Epithelial cell of prostate (primary cell): Measurements from ENCODE around the gene MLLT10.
"Not testable (repeated sequence)": the region's sequence is repeated elsewhere in the genome, so short reads cannot be mapped to it uniquely, and the experiment has no call there.

ENCODE experiments used
- DNase-seq: peaks from one replicate; pipeline ENCODE4 v3.0.0-alpha.2; 2011; ENCODE audit warnings: low read depth, low spot score
- H3K27ac ChIP-seq: fragments of 450-650 bp; 2 replicates; pipeline ENCODE4 v1.5.1; 2017; ENCODE audit warnings: mild to moderate bottlenecking

MLLT10 gene

DNA sequence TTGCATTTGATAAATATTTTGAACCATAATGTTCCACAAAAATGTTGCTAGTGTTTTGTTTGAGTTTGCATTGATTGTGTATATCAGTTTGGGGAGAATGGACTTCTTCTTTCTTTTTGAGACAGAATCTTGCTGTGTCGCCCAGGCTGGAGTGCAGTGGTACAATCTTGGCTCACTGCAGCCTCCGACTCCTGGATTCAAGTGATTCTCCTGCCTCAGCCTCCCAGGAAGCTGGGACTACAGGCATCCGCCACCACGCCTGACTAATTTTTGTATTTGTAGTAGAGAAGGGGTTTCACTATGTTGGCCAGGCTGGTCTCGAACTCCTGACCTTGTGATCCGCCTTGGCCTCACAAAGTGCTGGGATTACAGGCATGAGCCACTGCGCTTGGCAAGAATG lies 25.0 kb downstream of the MLLT10 start:
- H3K27ac ChIP-seq, DNase-seq: not testable (repeated sequence)

DNA sequence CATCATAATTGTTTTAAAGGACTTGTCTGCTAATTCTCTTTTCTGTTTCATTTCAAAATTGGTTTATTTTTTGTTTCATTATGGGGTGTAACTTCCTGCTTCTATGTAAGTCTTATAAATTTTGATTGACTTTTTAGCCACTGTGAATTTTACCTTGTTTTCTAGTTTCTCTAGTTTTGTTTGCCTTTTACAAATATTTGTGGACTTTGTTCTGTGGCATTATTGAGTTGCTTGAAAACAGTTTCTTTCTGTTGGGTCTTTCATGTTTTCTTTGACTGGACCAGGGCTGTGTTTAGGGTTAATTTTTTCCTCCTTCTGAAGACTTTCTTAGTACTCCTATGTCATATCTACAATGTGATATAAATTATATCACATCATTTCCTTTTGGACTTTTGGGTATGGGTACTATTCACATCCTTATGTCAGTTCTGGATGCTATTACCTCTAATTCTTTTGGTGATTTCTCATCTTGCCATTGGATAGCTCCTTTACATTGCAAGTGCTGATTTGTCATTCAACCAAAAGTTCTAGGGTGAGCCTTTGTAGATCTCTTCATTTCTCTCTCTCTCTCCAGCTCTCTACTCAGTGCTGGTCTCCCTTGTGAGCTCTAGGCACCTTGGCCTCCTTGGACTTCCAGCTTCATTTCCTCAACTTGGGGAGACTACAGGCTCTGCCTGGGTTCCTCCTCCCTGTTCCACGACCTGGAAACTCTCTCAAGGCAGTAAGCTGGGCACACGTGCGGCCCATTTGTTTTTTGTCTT lies 36.9 kb downstream of the MLLT10 start:
- H3K27ac ChIP-seq: no peak overlapping the region
- no peak for DNase-seq

DNA sequence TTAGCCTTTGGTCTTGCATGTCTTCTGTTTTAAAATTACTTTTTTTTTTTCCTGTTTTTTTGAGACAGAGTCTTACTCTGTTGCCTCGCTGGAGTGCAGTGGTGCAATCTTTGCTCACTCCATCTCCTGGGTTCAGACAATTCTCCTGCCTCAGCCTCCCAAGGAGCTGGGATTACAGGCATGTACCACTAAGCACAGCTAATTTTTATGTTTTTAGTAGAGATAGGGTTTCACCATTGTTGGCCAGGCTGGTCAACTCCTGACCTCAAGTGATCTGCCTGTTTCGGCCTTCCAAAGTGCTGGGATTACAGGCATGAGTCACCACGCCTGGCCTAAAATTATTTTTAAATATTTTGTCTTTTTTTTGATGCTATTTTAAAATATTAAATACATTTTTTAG lies 38.5 kb downstream of the MLLT10 start:
- DNase-seq: no peak
- H3K27ac ChIP-seq: no peak overlapping the region

DNA sequence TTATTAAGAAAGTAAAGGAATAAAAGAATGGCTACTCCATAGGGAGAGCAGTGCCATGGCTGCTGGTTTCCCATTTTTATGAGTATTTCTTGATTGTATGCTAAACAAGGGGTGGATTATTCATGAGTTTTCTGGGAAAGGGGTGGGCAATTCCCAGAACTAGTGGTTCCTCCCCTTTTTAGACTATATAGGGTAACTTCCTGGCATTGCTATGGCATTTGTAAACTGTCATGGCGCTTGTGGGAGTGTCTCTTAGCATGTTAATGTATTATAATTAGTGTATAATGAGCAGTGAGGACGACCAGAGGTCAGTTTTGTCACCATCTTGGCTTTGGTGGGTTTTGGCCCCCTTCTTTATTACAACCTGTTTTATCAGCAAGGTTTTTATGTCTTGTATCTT lies 40.5 kb downstream of the MLLT10 start:
- not testable (repeated sequence) for DNase-seq, H3K27ac ChIP-seq

DNA sequence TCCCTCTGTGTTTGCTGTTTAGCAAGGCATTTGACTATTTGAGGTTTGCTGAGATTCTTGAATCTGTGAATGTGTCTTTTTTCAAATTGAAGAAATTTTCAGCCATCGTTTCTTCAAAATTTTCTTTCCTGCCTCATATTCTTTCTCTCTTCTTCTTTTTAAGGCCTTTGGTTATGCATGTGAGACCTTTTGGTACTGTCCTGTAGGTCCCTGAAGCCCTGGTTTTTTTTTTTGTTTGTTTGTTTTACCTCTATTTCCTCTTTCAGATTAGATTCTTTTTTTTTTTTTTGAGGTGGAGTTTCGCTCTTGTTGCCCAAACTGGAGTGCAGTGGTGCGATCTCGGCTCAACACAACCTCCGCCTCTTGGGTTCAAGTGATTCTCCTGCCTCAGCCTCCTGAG lies 45.3 kb downstream of the MLLT10 start:
- no peak for DNase-seq
- H3K27ac ChIP-seq: no peak overlapping the region

DNA sequence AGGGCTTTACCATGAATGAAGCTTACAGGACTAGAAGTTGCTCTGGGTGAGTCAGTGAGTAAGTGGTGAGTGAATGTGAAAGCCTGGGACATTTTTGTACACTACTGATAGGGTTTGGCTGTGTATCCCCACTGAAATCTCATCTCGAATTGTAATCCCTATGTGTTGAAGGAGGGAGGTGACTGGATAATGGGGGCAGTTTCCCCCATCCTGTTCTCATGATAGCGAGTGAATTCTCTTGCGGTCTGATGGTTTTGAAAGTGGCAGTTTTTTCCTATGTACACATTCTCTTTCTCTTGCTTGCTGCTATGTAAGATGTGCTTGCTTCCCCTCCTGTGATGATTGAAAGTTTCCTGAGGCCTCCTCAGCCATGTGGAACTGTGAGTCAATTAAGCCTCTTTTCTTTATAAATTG lies 47.4 kb downstream of the MLLT10 start:
- DNase-seq, H3K27ac ChIP-seq: not testable (repeated sequence)

DNA sequence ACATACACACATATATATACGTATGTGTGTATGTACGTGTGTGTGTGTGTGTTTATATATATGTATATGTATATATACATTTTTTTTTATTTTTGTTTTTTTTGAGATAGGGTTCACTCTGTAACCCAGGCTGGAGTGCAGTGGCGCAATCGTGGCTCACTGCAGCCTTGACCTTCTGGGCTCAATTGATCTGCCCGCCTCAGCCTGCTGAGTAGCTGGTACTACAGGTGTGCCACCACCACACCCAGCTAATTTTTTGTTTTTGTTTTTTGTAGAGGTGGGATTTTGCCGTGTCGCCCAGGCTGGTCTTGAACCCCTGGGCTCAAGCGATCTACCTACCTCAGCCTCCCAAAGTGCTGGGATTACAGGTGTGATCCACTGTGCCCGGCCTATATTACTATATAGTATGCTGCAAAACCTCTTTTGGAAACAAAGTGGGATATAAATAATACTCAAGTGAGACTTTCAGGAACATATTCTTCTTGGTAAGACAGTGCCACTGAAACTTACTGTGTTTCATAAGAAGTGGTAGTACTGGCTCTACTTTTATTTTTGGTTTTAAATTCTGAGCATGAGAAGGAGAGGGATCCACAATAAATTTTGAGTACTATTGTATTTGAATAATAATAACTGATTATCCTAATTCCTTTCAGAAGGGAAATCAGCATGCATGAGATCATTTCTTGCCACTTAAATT lies 51.0 kb downstream of the MLLT10 start:
- DNase-seq: no peak
- H3K27ac ChIP-seq: no peak overlapping the region

DNA sequence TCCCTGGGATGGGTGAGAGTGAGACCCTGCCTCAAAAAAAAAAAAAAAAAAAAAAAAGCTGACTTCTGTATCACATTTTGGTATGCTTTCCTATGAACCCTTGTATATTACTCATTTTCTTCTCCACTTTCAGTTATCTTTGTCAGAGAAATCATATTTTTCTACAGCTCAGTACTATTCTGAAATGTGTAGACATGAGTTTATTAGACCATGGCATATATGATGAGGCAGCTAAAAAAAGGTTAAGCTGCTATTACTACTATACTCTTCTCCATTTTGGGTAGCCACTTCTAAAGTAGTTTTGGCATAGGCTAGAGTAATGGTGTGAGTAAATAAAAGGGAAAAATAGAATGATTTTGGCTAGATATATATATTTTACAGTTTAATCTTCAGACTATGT lies 53.4 kb downstream of the MLLT10 start:
- no peak for DNase-seq
- no peak overlapping the region for H3K27ac ChIP-seq

DNA sequence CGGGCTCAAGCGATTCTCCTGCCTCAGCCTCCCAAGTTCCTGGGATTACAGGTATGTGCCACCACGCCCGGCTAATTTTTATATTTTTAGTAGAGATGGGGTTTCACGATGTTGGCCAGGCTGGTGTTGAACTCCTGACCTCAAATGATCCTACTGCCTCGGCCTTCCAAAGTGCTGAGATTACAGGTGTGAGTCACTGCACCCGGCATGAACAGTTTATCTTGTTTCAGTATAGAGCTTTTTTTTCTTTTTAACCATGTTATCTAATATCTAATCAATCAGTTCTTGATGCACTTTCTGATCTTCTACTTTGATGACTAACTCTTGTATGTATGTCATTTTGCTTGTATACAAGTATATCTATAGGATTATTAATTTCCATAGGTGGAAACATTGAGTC lies 54.1 kb downstream of the MLLT10 start:
- not testable (repeated sequence) for DNase-seq, H3K27ac ChIP-seq

DNA sequence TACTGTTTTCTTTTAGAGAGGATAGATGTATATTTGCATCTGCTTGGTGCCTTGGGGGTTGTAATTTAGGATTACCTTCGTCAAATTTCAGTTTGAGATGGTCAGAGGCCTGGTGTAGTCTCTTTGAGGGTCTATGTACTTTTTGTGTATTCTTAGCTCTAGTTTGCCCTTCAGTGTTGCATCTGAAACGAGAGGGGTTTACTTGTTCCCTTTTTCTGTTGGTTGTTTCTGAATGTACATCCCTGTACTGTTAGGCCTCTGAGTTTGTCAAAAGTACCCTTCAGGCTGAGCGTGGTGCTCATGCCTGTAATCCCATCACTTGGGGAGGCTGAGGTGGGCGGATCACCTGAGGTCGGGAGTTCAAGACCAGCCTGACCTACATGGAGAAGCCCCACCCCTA lies 60.0 kb downstream of the MLLT10 start:
- DNase-seq: no peak
- H3K27ac ChIP-seq: no peak overlapping the region

DNA sequence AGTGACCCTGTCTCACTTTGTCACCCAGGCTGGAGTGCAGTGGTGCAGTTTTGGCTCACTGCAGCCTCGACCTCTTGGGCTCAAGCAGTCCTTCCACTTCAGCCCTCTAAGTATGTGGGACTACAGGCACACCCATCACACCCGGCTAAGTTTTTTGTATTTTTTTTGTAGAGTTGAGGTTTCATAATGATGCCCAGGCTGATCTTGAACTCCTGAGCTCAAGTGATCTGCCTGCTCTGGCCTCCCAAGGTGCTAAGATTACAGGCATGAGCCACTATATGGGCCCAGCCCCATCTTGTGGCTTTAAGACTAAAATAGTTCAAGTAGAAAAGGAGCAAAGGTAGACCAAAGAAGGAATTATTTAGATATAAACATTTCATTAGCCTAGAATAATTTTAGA lies 65.5 kb downstream of the MLLT10 start:
- no peak overlapping the region for H3K27ac ChIP-seq
- DNase-seq: no peak

DNA sequence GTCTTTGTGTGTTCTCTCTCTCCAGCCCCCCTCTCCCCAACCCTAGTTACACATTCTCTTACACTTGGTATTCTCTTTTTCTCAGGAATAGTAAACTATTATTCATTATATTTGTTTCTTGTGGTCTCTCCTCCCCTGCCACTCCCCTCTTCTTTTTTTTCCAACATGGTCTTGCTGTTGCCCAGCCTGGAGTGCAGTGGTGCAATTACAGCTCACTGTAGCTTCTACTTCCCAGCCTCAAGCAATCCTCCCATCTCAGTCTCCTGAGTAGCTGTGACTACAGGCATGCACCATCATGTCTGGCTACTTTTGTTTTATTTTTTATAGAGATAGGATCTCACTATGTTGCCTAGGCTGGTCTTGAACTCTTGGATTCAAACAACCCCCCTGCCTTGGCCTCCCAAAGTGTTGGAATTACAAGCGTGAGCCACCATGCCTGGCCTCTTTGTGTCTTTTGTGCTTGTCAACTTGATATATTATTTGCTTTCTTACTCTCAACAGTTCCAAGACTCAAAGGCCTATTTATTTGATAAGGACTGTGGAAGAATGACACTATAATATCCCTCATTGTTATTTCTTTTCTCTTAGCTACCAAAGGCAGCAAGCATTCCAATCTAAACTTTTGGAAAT lies 66.9 kb downstream of the MLLT10 start:
- peak; percentile 5 for DNase-seq
- H3K27ac ChIP-seq: peak overlapping the region; percentile 5

DNA sequence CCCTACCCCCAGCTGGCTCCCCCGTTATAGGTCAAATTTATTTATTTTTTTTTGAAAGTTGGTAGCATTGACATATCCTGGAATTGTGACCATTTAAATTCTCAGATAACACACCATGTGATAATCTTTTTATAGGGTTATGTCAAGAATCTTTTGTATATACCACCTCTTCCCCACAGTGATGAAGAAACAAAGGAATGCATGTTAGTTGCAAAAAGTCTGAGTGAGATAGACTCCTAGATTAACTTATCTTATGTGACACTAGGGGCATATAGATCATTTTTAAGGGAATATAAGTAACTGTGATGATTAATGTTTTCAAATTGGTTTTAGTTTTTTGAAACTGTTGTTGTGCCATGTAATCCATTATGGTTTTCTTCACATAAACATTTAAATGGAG lies 68.3 kb downstream of the MLLT10 start:
- no peak overlapping the region for H3K27ac ChIP-seq
- DNase-seq: no peak

DNA sequence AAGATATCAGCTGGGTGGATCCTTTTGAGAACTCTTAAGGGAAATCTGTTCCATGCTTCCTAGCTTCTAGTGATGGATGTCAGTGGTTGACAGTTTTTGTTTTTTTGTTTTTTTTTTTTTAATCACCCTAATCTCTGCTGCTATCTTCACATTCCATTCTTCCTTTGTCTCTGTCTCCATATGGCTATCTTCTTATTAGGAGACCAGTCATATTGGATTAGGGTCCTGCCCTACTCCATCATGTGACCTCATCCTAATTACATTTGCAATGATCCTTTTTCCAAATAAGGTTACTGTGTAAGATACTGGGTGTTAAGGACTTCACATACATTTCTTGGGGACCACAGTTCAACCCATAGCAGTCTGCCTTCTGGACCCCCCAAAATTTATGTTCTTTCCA lies 69.7 kb downstream of the MLLT10 start:
- DNase-seq: no peak

DNA sequence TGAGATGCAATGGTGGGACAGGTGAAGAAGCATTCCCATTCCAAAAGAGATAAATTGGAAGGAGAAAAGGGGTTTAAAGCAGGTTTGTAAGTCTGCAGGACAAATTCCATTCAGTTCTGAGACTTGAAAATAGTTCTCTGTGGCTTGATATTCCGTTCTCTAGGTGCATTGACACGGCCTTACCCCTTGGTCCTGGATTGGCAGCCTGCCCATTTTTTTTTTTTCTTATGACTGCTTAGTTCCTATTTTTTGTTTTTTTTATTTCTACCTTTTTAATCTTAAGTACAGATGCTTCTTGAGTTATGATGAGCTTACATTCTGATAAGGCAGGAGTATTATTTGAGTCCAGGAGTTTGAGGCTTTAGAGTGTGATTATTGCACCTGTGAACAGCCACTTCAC lies 70.6 kb downstream of the MLLT10 start:
- H3K27ac ChIP-seq: no peak overlapping the region
- DNase-seq: no peak

More for the DNA sequence above, 69.7 kb downstream of the MLLT10 start:
- no peak overlapping the region for H3K27ac ChIP-seq

DNA sequence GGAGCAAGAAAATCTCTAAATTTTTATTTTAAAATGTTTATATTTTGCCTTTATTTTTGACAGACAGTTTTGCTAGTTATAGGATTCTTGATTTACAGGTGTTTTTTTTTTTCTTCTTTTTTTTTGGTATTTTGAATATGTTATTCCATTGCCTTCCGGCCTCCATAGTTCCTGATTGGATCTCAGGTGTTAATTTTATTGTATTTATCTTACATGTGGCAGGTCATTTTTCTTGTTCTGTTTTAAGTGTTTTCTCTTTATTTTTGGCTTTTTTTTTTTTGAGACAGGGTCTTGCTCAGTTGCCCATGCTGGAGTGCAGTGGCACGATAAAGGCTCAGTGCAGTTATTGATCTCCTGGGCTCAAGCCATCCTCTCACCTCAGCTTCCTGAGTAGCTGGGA lies 73.9 kb downstream of the MLLT10 start:
- DNase-seq: no peak
- H3K27ac ChIP-seq: no peak overlapping the region

DNA sequence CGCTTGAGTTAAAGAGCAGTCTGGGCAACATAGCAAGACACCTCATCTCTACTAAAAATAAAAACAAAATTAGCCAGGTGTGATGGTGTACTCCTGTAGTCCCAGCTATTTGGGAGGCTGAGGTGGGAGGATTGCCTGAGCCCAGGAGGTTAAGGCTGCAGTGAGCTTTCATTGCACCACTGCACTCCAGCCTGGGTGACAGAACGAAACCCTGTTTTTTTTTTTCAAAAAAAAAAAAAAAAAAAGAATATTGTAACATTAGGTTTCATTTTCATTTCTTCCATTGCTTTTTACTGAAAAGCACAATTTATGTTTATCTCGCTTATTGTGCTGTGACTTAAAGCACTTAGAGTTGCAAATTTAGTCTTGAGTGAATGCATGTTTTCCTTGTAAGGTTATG lies 80.0 kb downstream of the MLLT10 start:
- no peak overlapping the region for H3K27ac ChIP-seq
- no peak for DNase-seq

DNA sequence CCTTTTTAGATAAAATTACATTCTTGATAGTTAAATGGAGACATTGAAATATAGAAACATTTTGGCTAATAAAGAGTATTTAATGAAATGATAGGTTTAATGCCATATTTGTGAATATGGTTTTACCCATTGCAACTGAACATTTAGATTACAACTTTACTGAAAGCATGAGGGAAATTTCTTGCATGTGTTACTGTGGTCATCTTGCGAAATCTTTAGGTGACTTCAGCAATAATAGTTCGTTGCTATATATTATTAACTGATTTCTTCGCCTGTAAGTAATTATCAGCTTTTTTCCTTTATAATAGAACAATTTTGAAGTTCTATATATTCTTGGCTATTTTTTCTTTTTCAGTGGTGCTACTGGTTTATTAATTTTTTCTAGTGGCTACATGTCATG lies 83.2 kb downstream of the MLLT10 start:
- DNase-seq: no peak
- H3K27ac ChIP-seq: no peak overlapping the region

DNA sequence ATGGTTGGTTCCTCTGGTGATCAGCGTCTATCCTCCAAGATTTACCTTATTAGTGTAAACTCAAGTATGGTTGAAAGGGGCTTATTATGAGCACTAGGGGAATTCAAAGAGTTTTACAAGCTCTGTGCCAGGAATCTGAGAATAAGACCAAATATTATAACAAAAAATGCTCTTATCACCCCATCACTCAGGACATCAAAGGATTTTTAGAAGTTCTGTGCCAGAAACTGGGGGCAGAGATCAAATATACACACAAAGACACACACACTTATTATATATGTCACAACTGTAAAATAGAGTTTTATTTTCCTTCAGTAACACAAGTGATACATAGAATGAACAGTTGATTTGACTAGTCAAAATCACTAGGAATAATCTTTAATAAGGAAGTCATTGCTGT lies 89.3 kb downstream of the MLLT10 start:
- no peak overlapping the region for H3K27ac ChIP-seq
- no peak for DNase-seq

DNA sequence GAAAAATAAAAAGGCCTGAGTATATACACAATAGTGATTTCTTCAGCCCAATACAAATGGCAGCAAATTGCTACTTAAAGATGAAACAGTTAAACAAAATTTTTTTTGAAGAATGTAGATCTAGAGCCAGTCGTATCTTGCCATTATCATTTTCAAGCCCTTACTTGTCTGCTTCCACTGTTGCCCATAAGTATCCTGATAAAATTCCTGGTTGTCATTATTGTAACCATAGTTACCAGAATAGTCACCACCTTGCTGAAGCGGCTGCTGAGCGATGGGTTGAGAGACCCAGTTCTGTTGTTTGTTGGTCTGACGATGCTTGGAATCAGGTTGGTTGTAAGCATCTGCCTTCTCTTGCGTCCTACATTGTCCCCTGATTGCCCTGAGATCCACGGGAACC lies 90.4 kb downstream of the MLLT10 start:
- not testable (repeated sequence) for H3K27ac ChIP-seq, DNase-seq

DNA sequence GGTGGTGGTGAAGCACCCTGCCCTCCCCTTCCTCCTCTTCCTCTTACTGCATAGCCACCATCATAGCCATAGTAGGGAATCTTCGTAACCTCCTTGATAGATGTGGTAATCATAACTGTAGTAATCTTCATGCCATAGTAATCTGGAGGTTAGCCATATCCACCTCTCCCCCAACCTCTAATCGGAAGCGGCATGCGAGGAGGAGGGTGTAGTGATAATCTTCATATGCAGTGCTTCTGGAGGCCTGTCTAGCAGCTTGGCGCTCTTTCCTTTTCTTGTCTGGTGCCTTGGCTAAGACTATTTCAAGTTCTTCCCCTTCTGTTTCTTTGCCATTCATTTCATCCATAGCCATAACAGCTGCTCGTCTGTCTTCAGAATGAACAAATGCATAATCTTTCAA lies 90.9 kb downstream of the MLLT10 start:
- no peak overlapping the region for H3K27ac ChIP-seq
- DNase-seq: no peak
